Vagina (tissue), 2 donors: ENCODE measurements around the gene LRRC34.

Source experiments
- POLR2A ChIP-seq, 2 donors: fragments of 450-650 bp; IDR thresholded peaks; one replicate each; pipeline ENCODE4 v1.6.1; 2017; ENCODE audit warnings: antibody characterized with exemption in 2 of 2, mild to moderate bottlenecking in 2 of 2, moderate library complexity in 2 of 2
- TF ChIP-seq, protein P1 (sequence below), 3 experiments: fragments of 450-650 bp in 2 of 3; fragments of 200-600 bp in 1 of 3; sonication (generic) in 1 of 3; IDR thresholded peaks; one replicate each; pipeline ENCODE4 v1.5.1; 2017 to 2019; ENCODE audit warnings: antibody characterized with exemption in 3 of 3, mild to moderate bottlenecking in 2 of 3, moderate library complexity in 2 of 3

DNA sequence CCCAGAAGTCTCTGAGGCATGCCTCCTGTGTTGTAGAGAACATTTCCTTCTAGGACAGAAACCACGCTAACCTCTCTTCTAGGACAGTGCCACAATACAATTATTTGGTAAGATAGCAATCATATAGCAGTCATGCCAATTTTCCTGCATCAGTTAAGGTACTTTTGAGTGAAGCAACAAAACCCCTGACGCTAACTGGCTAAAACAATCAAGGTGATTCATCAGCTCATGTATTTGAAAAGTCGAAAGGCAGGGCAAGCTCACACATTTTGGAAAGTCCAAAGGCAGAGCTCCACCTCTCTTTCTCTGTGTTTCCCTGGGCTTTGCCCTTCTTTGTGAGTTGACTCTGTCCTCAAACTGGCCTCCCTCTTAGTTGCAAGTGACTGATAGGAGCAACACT, 58.0 kb downstream of the LRRC34 start:
- no peak for TF ChIP-seq POLR2A (IDR thresholded peaks at IDR 0.05)
- TF ChIP-seq, protein P1, sequence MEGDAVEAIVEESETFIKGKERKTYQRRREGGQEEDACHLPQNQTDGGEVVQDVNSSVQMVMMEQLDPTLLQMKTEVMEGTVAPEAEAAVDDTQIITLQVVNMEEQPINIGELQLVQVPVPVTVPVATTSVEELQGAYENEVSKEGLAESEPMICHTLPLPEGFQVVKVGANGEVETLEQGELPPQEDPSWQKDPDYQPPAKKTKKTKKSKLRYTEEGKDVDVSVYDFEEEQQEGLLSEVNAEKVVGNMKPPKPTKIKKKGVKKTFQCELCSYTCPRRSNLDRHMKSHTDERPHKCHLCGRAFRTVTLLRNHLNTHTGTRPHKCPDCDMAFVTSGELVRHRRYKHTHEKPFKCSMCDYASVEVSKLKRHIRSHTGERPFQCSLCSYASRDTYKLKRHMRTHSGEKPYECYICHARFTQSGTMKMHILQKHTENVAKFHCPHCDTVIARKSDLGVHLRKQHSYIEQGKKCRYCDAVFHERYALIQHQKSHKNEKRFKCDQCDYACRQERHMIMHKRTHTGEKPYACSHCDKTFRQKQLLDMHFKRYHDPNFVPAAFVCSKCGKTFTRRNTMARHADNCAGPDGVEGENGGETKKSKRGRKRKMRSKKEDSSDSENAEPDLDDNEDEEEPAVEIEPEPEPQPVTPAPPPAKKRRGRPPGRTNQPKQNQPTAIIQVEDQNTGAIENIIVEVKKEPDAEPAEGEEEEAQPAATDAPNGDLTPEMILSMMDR (IDR thresholded peaks at IDR 0.05): no peak
